ENCODE data around the gene DDX28.
"Not testable (repeated sequence)": the region's sequence is repeated elsewhere in the genome, so short reads cannot be mapped to it uniquely, and the experiment has no call there.

Gene DDX28

DNA sequence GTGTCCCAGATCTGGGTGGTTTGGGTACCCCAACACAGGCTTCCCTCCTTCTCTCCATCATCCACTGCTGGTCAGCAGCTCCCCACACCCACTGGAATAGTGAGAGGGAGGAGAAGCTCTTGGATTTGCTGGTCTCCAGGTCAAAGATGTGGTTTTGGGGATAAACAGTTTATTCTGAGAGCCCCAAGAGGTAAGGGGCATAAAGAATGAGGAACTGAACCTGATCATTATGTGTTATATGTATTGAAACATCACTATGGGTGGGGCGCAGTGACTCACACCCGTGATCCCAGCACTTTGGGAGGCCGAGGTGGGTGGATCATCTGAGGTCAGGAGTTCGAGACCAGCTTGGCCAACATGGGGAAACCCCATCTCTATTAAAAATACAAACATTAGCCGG lies 27.6 kb downstream of the DDX28 start:
- DNase-seq (ENCODE audit: low read depth in 2 of 2, low spot score in 1 of 2): no peak

GRCh38 chr16:67994040-67994408 lies 29.0 kb downstream of the DDX28 start:
- DNase-seq (ENCODE audit: low read depth in 2 of 2, low spot score in 1 of 2): not testable (repeated sequence)

DNA sequence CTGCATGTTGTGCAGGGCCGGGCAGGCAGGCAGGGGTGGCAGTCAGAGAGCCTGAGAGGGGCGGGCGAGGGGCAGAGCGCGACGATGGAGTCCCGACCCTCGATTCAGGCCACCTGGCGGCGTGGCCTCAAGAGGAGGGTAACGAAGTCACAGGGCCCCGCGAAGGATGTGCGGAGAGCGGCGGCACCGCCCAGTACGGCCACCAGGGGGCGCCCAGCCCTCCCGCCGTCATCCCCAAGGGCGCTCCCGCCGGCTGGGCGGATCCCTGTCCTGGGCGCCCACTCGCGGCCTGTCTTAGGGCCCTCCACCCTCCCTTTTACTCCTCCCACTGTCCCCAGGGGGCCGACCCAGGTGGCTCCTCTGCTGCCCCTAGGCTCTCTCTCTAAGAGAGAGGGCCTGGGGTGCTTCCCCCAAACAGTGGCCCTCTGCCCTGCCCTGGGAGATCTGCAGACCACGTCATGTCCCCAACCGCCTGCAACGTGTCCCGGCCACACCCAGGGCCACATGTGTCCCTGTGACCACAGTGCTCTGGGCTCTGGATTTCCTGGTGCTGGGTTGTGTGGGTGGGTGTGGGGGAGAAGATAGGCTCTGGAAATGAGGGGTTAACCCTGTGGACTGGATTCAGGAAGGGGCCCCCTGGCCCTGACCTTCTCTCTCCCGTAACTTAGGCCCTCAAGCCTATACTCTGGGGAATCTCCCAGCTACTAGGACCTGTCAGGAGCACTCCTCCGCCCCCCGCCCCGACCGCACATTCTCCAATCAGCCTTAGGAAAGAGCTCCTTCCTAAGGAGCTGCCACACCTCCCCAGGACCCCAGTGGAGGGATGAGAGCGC lies 29.6 kb downstream of the DDX28 start:
- DNase-seq (ENCODE audit: low read depth in 2 of 2, low spot score in 1 of 2): peak; percentile 46 to 59

DNA sequence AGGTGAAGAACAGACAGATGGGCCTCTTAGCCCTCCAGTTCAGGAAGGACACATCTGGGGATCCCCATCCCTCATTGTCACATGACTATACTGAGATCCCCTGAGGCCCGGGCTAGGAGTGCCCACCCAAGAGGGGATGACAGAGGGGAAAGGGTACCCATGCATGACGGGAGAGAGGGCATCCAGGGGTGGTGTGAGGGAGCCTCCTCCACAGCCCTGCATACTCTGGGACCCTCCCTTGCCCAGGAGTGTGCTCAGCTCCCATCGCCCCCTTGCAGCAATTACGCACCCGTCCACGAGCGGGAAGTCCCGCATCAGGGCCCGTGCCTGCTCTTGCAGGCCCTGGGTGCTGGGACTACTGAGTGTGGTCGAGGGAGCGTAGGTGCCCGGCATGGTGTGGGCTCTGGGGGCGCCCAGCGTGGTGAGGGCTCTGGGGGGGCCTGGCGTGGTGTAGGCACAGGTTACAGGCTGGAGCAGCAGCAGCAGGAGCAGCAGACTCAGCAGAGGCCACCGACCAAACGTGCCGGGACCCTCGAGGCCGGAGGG lies 30.3 kb downstream of the DDX28 start:
- DNase-seq (ENCODE audit: low read depth in 2 of 2, low spot score in 1 of 2): no peak

- DNase-seq (ENCODE audit: low read depth in 2 of 2, low spot score in 1 of 2): no peak
These were observed 33.0 kb downstream of the DDX28 start for GRCh38 chr16:67990018-67990386.

DNA sequence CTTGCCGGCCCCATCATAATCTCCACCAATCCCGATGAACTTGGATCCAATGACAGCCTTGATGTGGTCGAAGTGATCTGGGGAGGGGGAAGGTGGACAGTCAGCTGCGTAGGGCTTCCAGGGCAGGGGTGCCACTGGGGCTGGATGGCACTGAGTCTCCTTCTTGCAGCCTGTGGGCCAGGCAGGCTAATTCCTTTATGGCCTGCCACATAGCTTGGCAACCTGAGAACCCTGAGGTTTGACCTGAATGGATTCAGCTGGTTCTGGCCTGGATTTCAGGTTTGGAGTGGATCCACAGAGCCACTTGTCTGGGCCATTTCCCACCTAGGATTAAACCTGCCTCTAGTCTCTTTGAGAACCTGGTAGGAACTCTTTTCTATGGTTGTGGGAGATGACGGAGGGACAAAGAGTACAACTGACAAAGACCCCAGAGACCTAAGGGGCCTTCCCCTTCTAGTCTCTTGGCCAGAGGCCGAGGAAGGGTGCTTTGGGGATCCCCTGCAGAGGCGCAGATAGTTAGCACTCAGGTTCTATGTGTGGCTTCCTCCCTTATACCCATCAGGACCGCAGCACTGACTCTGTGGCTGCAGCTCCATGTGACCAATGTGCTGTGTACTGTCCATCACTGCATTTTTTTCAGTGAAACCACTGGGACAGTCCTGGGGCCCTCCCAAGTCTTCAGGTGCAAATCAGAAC lies 33.6 kb downstream of the DDX28 start:
- DNase-seq (ENCODE audit: low read depth in 2 of 2, low spot score in 1 of 2): no peak

DNA sequence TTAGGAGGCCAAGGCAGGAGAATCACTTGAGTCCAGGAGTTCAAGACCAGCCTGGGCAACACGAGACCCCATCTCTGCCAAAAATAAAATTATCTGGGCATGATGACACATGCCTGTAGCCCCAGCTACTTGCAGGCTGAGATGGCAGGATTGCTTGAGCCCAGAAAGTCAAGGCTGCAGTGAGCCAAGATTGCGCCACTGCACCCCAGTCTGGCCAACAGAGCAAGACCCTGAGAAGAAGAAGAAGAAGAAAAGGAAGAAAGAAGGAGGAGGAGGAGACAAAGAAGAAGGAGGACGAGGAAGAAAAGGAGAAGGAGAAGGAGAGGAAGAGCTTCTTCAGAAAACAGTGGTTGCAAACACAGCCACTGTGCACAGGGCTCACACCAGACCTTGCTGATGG lies 34.4 kb downstream of the DDX28 start:
- no peak for DNase-seq (ENCODE audit: low read depth in 2 of 2, low spot score in 1 of 2)

DNA sequence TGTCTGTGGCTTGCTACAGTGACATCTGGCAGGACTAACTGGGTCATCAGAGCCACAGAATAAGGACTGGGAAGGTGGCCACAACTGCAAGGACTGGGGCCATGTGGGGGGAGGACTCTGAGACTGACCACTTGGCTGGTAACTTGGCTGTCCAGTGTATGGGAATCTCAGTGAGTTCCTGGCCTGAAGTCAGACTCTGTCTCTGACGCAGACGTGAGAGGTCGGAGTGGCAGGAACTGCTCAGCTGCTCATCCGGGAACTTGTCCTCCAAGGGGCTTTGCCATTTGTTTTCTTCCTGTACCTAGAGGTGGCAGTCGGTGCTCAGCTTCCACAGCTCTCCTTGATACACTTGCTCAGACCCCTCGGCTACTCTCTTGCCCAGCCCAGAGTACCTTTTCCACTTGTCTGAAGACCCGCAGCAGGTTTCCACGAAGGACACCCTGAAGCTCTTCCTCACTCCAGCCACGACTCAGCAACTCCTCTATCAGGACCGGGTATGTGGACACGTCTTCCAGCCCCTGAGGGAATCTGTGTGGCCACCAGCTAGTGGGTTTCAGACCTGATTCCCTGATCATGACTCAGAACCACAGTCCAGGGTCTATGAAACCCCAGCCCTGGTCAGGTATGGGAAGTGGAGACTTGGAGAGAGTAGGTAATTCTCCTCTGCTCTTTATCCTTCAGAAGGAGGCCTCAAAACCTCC lies 35.4 kb downstream of the DDX28 start:
- DNase-seq (ENCODE audit: low read depth in 2 of 2, low spot score in 1 of 2): no peak

GRCh38 chr16:67986949-67987348 lies 36.1 kb downstream of the DDX28 start:
- DNase-seq (ENCODE audit: low read depth in 2 of 2, low spot score in 1 of 2): no peak

DNA sequence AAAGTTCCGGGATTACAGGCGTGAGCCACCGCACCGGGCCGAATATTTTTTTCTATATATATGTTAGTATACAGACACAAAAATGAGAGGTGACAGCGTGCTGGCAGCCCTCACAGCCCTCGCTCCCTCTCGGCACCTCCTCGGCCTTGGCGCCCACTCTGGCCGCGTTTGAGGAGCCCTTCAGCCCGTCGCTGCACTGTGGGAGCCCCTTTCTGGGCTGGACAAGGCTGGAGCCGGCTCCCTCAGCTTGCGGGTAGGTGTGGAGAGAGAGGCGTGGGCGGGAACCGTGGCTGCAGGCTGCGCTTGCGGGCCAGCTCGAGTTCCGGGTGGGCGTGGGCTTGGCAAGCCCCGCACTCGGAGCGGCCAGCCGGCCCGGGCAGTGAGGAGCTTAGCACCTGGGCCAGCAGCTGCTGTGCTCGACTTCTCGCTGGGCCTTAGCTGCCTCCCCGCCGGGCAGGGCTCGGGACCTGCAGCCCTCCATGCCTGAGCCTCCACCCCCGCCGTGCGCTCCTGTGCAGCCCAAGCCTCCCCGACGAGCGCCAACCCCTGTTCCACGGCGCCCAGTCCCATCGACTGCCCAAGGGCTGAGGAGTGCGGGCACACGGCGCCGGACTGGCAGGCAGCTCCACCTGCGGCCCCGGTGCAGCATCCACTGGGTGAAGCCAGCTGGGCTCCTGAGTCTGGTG lies 40.9 kb downstream of the DDX28 start:
- DNase-seq (ENCODE audit: low read depth in 2 of 2, low spot score in 1 of 2): no peak

- no peak for DNase-seq (ENCODE audit: low read depth in 2 of 2, low spot score in 1 of 2)
These were observed 42.9 kb downstream of the DDX28 start, which contains the start of gene DPEP3 for GRCh38 chr16:67979955-67980678. Gene DPEP3, minus strand, starts transcription at chr16:67980499. Its CDS starts 119 bp downstream, at chr16:67980380.

GRCh38 chr16:67977469-67978227 lies 45.4 kb downstream of the DDX28 start:
- DNase-seq (ENCODE audit: low read depth in 2 of 2, low spot score in 1 of 2): no peak

- DNase-seq (ENCODE audit: low read depth in 2 of 2, low spot score in 1 of 2): no peak
These were observed 46.0 kb downstream of the DDX28 start for GRCh38 chr16:67977005-67977404.

GRCh38 chr16:67976205-67976604 lies 46.8 kb downstream of the DDX28 start:
- no peak for DNase-seq (ENCODE audit: low read depth in 2 of 2, low spot score in 1 of 2)

GRCh38 chr16:67975321-67976105 lies 47.5 kb downstream of the DDX28 start:
- DNase-seq (ENCODE audit: low read depth in 2 of 2, low spot score in 1 of 2): no peak

DNA sequence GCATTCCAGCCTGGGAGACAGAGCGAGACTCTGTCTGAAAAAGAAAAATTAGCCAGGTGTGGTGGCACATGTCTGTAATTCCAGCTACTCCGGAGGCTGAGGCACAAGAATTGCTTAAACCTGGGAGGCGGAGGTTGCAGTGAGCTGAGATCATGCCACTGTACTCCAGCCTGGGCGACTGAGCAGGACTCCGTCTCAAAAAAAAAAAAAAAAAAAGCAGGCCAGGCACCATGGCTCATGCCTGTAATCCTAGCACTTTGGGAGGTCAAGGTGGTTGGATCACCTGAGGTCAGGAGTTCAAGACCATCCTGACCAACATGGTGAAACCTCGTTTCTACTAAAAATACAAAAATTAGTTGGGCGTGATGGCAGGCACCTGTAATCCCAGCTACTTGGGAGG lies 50.7 kb downstream of the DDX28 start:
- not testable (repeated sequence) for DNase-seq (ENCODE audit: low read depth in 2 of 2, low spot score in 1 of 2)

GRCh38 chr16:67971111-67971510 lies 51.9 kb downstream of the DDX28 start:
- DNase-seq (ENCODE audit: low read depth in 2 of 2, low spot score in 1 of 2): no peak

Measured in stimulated activated CD8-positive, alpha-beta memory T cell treated with anti-CD3 and anti-CD28 coated beads, Interleukin-4, amount 100 ng/mL, for 1 hour (primary cell).